Activated CD4-positive, alpha-beta T cell treated with anti-CD3 and anti-CD28 coated beads, Interleukin-2, amount 10 ng/mL, durations not matched to agents 24 days and 14 days (primary cell): Measurements from ENCODE around the gene PA2G4. TPM values are rescaled to one million over a fixed set of nuclear protein-coding genes. Genes with fewer than 3 reads are reported as not detected.
"Not testable (repeated sequence)": the region's sequence is repeated elsewhere in the genome, so short reads cannot be mapped to it uniquely, and the experiment has no call there.

ENCODE experiments used
- DNase-seq: peaks from one replicate; pipeline ENCODE4 v3.0.0; 2022
- H3K27ac Mint-ChIP-seq: one replicate; pipeline ENCODE4 v1.8.0; 2022; ENCODE audit warnings: mild to moderate bottlenecking, mixed read lengths
- H3K27me3 Mint-ChIP-seq: one replicate; pipeline ENCODE4 v1.8.0; 2022; ENCODE audit warnings: mixed read lengths
- H3K36me3 Mint-ChIP-seq: one replicate; pipeline ENCODE4 v1.8.0; 2022; ENCODE audit warnings: low read depth, mild to moderate bottlenecking, mixed read lengths
- H3K4me1 Mint-ChIP-seq: one replicate; pipeline ENCODE4 v1.8.0; 2021; ENCODE audit warnings: mixed read lengths
- H3K4me3 Mint-ChIP-seq: one replicate; pipeline ENCODE4 v1.8.0; 2022; ENCODE audit warnings: mild to moderate bottlenecking, moderate library complexity, mixed read lengths
- H3K9me3 Mint-ChIP-seq: one replicate; pipeline ENCODE4 v1.8.0; 2021; ENCODE audit warnings: mixed read lengths
- intact Hi-C: fragments of 100-400 bp; cut with micrococcal nuclease; formaldehyde crosslinking; loops from one replicate; pipeline ENCODE4 v1.15.1; 2023
- total RNA-seq: library from RNA; stranded (reverse); gene quantifications from 2 replicates; pipeline ENCODE4 v1.2.3, GENCODE V29; 2022

PA2G4 gene
- total RNA-seq = 453 and 472 TPM in 2 replicates

DNA sequence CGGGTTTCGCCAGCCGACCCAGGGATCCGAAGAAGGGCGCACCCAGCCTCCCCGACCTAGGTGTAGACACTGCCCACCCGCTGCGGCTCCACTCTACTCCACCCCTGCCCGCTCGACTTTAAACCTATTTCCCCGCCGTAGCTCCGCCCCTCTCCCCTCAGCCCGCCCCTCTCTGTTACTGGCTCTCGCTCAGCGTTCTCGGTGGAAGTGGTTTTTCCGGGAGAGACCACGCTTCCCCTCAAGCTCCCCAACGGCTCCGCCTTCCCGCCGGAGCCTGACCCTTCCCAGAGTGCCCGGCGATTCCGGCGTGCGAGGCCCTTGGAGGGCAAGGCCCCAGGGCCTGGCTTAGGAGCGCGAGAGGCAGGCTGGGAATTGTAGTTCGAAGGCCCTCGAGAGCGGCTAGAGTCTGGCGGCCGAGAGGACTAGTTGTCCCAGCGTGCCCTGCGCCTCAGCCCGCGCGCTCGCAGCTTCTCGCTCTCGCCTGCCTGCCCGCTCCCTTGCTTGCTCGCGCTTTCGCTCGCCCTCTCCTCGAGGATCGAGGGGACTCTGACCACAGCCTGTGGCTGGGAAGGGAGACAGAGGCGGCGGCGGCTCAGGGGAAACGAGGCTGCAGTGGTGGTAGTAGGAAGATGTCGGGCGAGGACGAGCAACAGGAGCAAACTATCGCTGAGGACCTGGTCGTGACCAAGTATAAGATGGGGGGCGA lies at the start of gene PA2G4:
PA2G4 (plus strand) TSS at position 451 of the 706 bp plus-strand sequence; CDS start at position 630, 179 bp downstream.
- Mint-ChIP-seq H3K36me3 (peaks cover 45% of the 10 kb centered on the region), H3K4me3 (peak within 1 kb of the TSS; percentile 98), H3K27me3 (no peaks in the 10 kb centered on the region), H3K27ac (peak within 1 kb of the TSS; percentile 98), H3K9me3 (no peaks in the 10 kb centered on the region), H3K4me1 (peaks cover 38% of the 10 kb centered on the region)
- intact Hi-C loops = loop anchor here (1.0 to 5.0 kb wide), 11 partner anchors 12 to 388 kb away; partner anchors contain the start of genes BLOC1S1, GDF11, MYL6B and PYM1
- peak; percentile 100 for DNase-seq

DNA sequence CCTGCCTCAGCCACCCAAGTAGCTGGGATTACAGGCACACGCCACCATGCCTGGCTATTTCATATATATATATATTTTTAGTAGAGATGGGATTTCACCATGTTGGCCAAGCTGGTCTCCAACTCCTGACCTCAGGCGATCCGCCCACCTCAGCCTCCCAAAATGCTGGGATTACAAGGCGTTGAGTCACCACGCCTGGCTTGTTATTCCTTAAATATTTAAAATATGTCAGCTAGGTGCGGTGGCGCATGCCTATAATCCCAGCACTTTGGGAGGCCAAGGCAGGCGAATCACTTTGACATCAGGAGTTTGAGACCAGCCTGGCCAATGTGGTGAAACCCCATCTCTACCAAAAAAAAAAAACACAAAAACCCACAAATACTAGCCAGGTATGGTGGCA lies 44.4 kb upstream of the PA2G4 start:
- DNase-seq, H3K36me3 Mint-ChIP-seq, H3K27me3 Mint-ChIP-seq, H3K27ac Mint-ChIP-seq, H3K9me3 Mint-ChIP-seq, H3K4me3 Mint-ChIP-seq, H3K4me1 Mint-ChIP-seq, intact Hi-C loops: not testable (repeated sequence)

DNA sequence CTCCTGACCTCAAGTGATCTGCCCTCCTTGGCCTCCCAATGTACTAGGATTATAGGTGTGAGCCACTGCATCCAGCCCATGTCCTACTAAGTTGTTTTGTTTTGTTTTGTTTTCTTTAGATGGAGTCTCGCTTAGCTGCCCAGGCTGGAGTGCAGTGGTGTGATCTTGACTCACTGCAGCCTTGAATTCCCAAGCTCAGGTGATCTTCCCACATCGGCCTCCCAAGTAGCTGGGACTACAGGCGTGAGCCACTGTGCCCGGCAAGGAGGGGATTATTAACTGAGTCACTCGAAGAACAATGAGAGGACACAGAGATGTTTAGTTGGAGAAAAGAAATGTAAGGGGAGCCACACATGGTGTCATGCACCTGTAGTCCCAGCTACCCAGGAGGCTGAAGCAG lies 42.4 kb upstream of the PA2G4 start:
- Mint-ChIP-seq H3K27ac (no peak overlapping the region), H3K4me1 (no peaks in the 10 kb centered on the region), H3K9me3 (no peaks in the 10 kb centered on the region), H3K4me3 (no peak overlapping the region), H3K36me3 (no peaks in the 10 kb centered on the region), H3K27me3 (peaks cover 7% of the 10 kb centered on the region)
- intact Hi-C loops = no loop called here
- DNase-seq = no peak

DNA sequence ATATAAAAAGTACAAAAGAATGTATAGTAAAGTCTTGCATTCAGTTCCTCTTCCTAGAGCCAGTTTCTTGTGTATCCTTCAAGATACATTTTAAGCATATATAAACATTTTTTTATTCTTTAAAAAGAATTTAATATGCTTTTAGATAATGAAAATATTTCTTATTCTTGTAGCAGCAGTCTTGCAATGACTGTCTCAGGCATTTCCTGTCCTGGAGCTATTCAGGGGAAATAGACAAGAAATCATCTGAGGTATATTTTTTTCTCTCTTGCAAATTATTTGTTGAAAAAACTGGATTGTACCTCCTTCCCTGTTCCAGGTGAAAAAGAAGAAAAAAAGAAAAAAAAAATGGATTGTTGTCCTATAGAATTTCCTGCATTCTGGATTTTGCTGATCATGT lies 41.4 kb upstream of the PA2G4 start:
- intact Hi-C loops = no loop called here
- H3K27ac Mint-ChIP-seq = no peak overlapping the region
- no peaks in the 10 kb centered on the region for H3K9me3 Mint-ChIP-seq
- DNase-seq = no peak
- H3K36me3 Mint-ChIP-seq = no peaks in the 10 kb centered on the region
- no peak overlapping the region for H3K4me3 Mint-ChIP-seq
- no peaks in the 10 kb centered on the region for H3K4me1 Mint-ChIP-seq
- H3K27me3 Mint-ChIP-seq = peaks cover 7% of the 10 kb centered on the region

DNA sequence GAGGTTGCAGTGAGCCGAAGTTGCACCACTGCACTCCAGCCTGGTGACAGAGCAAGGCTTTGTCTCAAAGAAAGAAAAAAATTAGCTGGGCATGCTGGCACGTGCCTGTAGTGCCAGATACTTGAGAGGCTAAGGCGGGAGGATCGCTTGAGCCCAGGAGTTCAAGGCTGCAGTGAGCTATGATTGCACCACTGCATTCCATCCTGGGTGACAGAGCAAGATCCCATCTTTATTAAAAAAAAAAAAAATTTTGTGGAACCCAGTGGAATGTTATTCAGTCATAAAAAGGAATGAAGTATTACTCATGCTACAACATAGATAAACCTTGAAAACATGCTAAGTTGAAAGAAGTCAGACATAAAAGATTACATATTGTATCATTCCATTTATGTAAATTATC lies 32.7 kb upstream of the PA2G4 start:
- intact Hi-C loops = no loop called here
- Mint-ChIP-seq H3K27me3 (peaks cover 13% of the 10 kb centered on the region), H3K27ac (no peak overlapping the region)

DNA sequence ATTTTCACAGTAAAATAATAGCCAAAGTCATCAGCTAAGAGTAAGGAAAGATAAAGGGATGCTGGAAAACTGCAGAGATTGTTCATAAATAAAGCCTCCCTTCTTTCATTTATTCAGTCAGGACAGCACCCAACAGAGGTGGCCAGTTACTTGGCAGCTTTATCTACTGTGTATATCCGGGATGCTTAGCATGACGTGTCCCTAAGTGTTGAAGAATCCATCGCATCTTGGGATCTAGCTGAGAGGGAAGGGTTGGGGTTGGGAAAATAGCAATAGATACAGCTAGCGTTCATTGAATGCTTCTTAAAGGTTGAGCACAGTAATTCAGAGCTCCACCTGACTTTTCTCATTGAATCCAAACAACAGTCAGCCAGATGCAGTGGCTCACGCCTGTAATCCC lies 30.0 kb upstream of the PA2G4 start:
- Mint-ChIP-seq H3K4me3 (no peak overlapping the region), H3K4me1 (no peaks in the 10 kb centered on the region), H3K27me3 (peaks cover 13% of the 10 kb centered on the region), H3K9me3 (no peaks in the 10 kb centered on the region), H3K27ac (no peak overlapping the region), H3K36me3 (no peaks in the 10 kb centered on the region)
- intact Hi-C loops = no loop called here
- DNase-seq = no peak

More for the DNA sequence above, 32.7 kb upstream of the PA2G4 start:
- no peaks in the 10 kb centered on the region for H3K36me3 Mint-ChIP-seq
- no peak overlapping the region for H3K4me3 Mint-ChIP-seq
- H3K4me1 Mint-ChIP-seq = no peaks in the 10 kb centered on the region
- H3K9me3 Mint-ChIP-seq = no peaks in the 10 kb centered on the region
- no peak for DNase-seq

DNA sequence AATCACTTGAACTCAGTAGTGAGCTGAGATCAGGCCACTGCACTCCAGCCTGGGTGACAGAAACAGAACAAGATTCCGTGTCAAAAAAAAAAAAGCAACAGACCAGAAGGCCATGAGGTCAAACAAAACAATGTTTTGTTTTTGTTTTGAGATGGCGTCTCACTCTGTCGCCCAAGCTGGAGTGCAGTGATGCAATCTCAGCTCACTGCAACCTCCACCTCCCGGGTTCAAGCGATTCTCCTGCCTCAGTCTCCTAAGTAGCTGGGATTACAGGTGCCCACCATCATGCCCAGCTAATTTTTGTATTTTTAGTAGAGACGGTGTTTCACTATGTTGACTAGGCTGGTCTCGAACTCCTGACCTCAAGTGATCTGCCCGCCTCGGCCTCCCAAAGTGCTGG lies 26.4 kb upstream of the PA2G4 start:
- H3K9me3 Mint-ChIP-seq, H3K4me1 Mint-ChIP-seq, intact Hi-C loops, H3K27ac Mint-ChIP-seq, H3K4me3 Mint-ChIP-seq, H3K36me3 Mint-ChIP-seq, DNase-seq: not testable (repeated sequence)
- H3K27me3 Mint-ChIP-seq = peaks cover 21% of the 10 kb centered on the region

DNA sequence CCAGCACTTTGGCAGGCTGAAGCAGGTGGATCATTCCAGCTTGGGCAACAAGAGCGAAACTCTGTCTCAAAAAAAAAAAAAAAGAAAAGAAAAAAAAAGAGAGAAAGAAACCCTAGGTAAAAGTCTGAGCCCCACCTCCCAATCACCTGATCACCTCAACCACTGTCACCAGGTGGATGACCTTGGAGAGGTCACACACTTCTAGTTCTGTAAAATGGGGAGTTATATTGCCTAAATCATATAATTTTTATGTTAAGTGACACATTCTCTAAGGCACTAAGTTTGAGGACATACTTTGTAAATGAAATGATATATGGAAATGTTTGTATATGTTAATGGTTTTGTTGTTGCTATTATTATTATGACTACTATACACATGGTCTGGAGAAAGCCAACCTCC lies 25.9 kb upstream of the PA2G4 start:
- intact Hi-C loops = no loop called here
- peak overlapping the region; percentile 88 for H3K4me3 Mint-ChIP-seq
- H3K27me3 Mint-ChIP-seq = peaks cover 18% of the 10 kb centered on the region
- peaks cover 2% of the 10 kb centered on the region for H3K4me1 Mint-ChIP-seq
- no peak for DNase-seq
- H3K36me3 Mint-ChIP-seq = no peaks in the 10 kb centered on the region
- H3K27ac Mint-ChIP-seq = no peak overlapping the region
- H3K9me3 Mint-ChIP-seq = no peaks in the 10 kb centered on the region

DNA sequence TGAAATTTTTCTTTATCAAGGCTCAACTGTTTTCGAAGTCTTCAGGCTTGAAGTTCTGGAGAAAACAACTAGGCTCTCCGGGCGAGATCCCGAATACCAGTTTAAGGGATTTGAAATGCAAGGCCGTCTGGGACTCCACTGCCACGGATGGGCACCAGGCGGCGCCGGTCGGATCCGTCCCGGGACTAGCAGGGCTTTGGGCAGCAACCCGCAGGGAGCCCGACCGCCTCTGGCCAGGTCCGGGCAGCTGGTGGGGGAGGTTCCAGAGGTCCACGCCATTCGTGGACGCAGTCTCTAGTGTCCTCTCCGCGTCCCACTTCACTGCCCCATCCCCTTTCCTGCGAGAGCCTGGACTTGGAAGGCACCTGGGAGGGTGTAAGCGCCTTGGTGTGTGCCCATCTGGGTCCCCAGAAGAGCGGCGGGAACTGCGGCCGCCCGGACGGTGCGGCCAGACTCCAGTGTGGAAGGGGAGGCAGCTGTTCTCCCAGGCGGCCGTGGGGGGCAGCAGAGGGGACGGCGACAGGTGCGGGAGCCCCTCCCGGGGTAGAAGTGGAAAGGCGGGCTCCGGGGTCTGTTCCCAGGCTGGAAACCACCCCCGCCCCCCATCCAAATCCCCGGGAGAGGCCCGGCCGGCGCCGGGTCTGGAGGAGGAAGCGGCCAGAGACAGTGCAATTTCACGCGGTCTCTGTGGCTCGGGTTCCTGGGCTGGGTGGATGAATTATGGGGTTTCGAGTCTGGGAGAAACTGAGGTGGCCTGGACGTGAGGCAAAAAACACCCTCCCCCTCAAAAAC lies 25.2 kb upstream of the PA2G4 start:
- peak; percentile 85 for DNase-seq
- Mint-ChIP-seq H3K27ac (no peak overlapping the region), H3K4me1 (peaks cover 2% of the 10 kb centered on the region), H3K9me3 (no peaks in the 10 kb centered on the region), H3K36me3 (no peaks in the 10 kb centered on the region), H3K4me3 (peak overlapping the region; percentile 88), H3K27me3 (peaks cover 25% of the 10 kb centered on the region)
- intact Hi-C loops = loop anchor here (1.0 kb wide), 1 partner anchor 25 kb away; the partner anchor contains the start of gene PA2G4

DNA sequence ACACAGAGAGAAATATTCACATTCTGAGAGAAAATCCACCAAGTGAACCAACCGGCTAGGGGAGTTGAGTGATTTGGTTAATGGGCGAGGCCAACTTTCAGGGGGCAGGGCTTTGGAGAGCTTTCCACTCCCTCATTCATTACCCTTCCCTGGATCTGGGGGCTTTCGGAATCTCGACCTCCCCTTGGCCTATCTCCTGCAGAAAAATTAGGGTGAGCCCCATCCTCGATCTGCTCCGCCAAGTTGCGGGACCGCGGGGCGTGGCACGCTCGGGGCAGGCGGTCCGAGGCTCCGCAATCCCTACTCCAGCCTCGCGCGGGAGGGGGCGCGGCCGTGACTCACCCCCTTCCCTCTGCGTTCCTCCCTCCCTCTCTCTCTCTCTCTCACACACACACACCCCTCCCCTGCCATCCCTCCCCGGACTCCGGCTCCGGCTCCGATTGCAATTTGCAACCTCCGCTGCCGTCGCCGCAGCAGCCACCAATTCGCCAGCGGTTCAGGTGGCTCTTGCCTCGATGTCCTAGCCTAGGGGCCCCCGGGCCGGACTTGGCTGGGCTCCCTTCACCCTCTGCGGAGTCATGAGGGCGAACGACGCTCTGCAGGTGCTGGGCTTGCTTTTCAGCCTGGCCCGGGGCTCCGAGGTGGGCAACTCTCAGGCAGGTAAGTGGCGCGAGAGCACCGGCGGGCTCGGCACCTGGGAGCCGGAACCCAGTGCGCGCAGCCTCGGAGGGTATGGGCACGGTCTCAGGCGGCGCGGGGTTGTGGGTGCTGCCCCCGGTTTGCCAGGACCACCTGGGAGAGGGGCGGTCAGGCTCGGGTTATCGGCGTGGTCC lies 24.4 kb upstream of the PA2G4 start, which contains the start of gene ERBB3:
ERBB3 (plus strand) TSS at position 443 of the 833 bp plus-strand sequence; CDS start at position 579, 136 bp downstream.
- no peaks in the 10 kb centered on the region for H3K9me3 Mint-ChIP-seq
- intact Hi-C loops = loop anchor here (1.0 to 5.0 kb wide), 2 partner anchors 24 to 33 kb away; partner anchors contain the start of gene PA2G4
- peak; percentile 90 for DNase-seq
- H3K4me3 Mint-ChIP-seq = peak within 1 kb of the TSS; percentile 88
- H3K4me1 Mint-ChIP-seq = peaks cover 4% of the 10 kb centered on the region
- no peaks in the 10 kb centered on the region for H3K36me3 Mint-ChIP-seq
- H3K27me3 Mint-ChIP-seq = peaks cover 27% of the 10 kb centered on the region
- no peak within 1 kb of the TSS for H3K27ac Mint-ChIP-seq

DNA sequence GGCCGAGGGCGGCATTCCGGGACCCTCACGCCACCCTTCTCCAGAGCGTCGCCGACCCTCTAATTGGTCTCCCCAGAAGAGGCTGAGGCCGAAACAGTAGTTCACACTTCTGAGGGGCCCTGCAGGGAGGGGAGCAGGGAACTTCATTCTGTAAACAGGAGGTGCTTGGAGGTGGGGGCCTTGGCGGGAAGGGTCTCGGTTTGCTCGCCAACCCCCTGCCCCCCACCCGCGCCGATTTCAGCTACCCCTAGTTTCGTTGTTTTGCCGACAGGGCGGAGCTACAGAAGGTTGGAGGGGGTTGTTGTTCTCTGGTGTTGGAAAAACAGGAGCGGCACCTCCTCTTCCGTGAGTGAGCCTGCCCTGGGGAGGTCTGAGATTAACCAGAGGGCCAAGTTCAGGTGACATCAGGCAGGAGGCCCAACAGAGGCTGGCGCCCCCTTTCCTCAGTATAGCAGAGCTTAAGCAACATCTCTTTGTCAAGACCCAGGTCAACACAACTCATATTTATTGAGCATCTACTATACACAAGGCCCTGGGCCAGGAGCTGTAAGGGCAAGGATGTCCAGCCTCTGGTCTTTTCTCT lies 23.7 kb upstream of the PA2G4 start:
- Mint-ChIP-seq H3K9me3 (no peaks in the 10 kb centered on the region), H3K36me3 (no peaks in the 10 kb centered on the region), H3K4me1 (peaks cover 8% of the 10 kb centered on the region), H3K27ac (no peak overlapping the region), H3K27me3 (peaks cover 28% of the 10 kb centered on the region), H3K4me3 (peak overlapping the region; percentile 88)
- DNase-seq = no peak
- intact Hi-C loops = loop anchor here (5.0 kb wide), 1 partner anchor 33 kb away; no protein-coding TSS in a partner anchor

DNA sequence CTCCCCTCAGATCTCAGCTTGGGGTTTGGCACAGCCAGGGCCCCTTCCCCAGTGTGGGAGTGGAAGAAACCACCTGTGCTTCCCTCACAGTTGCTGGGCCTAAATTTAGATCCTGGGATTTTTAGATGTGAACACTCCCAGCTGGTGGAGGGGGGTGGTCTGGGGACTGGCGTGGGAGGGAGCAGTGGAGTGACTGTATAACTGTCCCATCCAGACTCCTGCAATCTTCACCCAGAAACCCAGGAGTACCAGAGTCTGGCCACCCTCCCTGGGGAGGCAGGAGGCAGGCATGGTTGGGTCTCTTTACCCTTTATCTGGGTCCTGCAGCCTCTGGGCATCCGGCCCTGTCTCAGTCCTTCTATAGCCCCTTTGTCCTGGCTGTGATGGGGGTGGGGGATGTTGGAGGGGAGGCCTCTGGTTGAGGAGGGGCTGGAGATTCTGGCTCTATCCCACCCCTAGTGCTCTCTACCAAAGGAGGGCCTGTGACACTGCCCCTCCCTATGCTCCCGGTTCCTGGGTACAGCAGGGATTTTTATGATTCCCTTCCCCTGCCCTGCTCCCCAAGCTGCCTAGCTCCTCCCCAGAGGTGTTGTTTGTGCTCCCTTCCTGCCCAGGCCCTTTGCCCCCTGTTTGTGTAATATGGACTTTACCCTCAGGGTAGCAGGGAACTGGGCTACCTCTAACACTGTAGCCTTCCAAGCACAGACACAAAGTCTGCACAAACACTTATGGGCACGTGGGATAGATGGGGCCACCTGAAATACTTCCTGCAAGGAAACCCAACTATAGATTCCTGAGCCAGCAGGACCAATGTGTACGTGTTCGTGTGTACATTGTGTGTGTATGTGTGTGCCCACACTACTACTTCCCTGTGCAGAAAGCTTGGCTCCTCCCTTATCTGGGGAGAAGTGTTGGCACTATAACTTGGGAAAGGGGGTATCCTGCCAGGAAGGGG lies 22.7 kb upstream of the PA2G4 start:
- intact Hi-C loops = loop anchor here (5.0 kb wide), 1 partner anchor 34 kb away; no protein-coding TSS in a partner anchor
- Mint-ChIP-seq H3K27me3 (peaks cover 28% of the 10 kb centered on the region), H3K9me3 (no peaks in the 10 kb centered on the region), H3K27ac (no peak overlapping the region), H3K36me3 (no peaks in the 10 kb centered on the region), H3K4me1 (peaks cover 9% of the 10 kb centered on the region), H3K4me3 (peak overlapping the region; percentile 88)
- no peak for DNase-seq
